Liver (tissue), 2 donors: ENCODE measurements around the gene CEND1.

Experiments used
- CTCF ChIP-seq: fragments of 150-350 bp; IDR thresholded peaks from 2 replicates; pipeline ENCODE4 v1.5.1; 2017; ENCODE audit warnings: improper control_type of control experiment, low read depth, low read length; ENCODE audit not compliant: missing input control
- REST ChIP-seq: IDR thresholded peaks from 2 replicates; pipeline ENCODE4 v1.6.1; 2016; ENCODE audit warnings: antibody characterized with exemption, mild to moderate bottlenecking
- YY1 ChIP-seq: IDR thresholded peaks from 2 replicates; pipeline ENCODE4 v1.6.1; 2016; ENCODE audit warnings: antibody characterized with exemption, mild to moderate bottlenecking
- ZBTB33 ChIP-seq: IDR thresholded peaks from 2 replicates; pipeline ENCODE4 v1.6.1; 2016; ENCODE audit warnings: antibody characterized with exemption
- donor health status: healthy.

- TF ChIP-seq CTCF (no peak), REST (no peak), ZBTB33 (no peak), YY1 (no peak)
Measured at GRCh38 chr11:837189-837989, 47.5 kb upstream of the CEND1 start.
